H1 (cell line): ENCODE measurements around the gene IRF2BP1. TPM values are rescaled to one million over a fixed set of nuclear protein-coding genes. Genes with fewer than 3 reads are reported as not detected.

Source experiments
- BCL11A ChIP-seq, 2 experiments: IDR thresholded peaks; one replicate each; pipeline ENCODE4 v1.6.1; 2011; ENCODE audit warnings: low read depth in 2 of 2, low read length in 2 of 2, mild to moderate bottlenecking in 2 of 2
- CHD1 ChIP-seq: IDR thresholded peaks from 2 replicates; pipeline ENCODE4 v1.6.1; 2012; ENCODE audit warnings: low read depth, low read length, improper control_type of control experiment
- CREB1 ChIP-seq: IDR thresholded peaks from 2 replicates; pipeline ENCODE4 v1.6.1; 2012; ENCODE audit warnings: inconsistent platforms
- EGR1 ChIP-seq: IDR thresholded peaks from 2 replicates; pipeline ENCODE4 v1.6.1; 2011; ENCODE audit warnings: low read depth, low read length, borderline replicate concordance
- GABPA ChIP-seq: IDR thresholded peaks from 2 replicates; pipeline ENCODE4 v1.6.1; 2011; ENCODE audit warnings: mild to moderate bottlenecking, low read length, moderate library complexity, borderline replicate concordance; ENCODE audit not compliant: insufficient read depth
- GTF2F1 ChIP-seq: IDR thresholded peaks from 2 replicates; pipeline ENCODE4 v1.6.1; 2012; ENCODE audit warnings: low read depth, low read length, improper control_type of control experiment, borderline replicate concordance
- KDM1A ChIP-seq: fragments of 200-600, 300-600 bp; sonication (generic); IDR thresholded peaks from 2 replicates; pipeline ENCODE4 v1.7.1; 2016; ENCODE audit warnings: mild to moderate bottlenecking, low read length, borderline replicate concordance
- NRF1 ChIP-seq: IDR thresholded peaks from 2 replicates; pipeline ENCODE4 v1.6.1; 2011; ENCODE audit warnings: mild to moderate bottlenecking, low read depth, low read length, improper control_type of control experiment
- POLR2AphosphoS5 ChIP-seq: IDR thresholded peaks from 2 replicates; pipeline ENCODE4 v1.6.1; 2011; ENCODE audit warnings: low read depth, low read length
- RXRA ChIP-seq: IDR thresholded peaks from 2 replicates; pipeline ENCODE4 v1.6.1; 2011; ENCODE audit warnings: low read depth, mild to moderate bottlenecking, low read length, moderate library complexity; ENCODE audit not compliant: insufficient read depth
- SIN3A ChIP-seq, 2 experiments: IDR thresholded peaks in 1 of 2; conservative IDR thresholded peaks in 1 of 2; 2 replicates each; pipeline ENCODE4 v1.6.1; 2011 to 2012; ENCODE audit warnings: low read length in 2 of 2, improper control_type of control experiment in 1 of 2, low read depth in 1 of 2, mild to moderate bottlenecking in 1 of 2
- SP1 ChIP-seq: IDR thresholded peaks from 2 replicates; pipeline ENCODE4 v1.6.1; 2011; ENCODE audit warnings: low read depth, low read length
- SP4 ChIP-seq: IDR thresholded peaks from 2 replicates; pipeline ENCODE4 v1.6.1; 2012; ENCODE audit warnings: low read length, inconsistent platforms
- TAF7 ChIP-seq: optimal IDR thresholded peaks from 2 replicates; pipeline ENCODE3; 2011; ENCODE audit warnings: low read depth, mild to moderate bottlenecking, inconsistent platforms, low read length, moderate library complexity, borderline replicate concordance
- TBP ChIP-seq: IDR thresholded peaks from 2 replicates; pipeline ENCODE4 v1.6.1; 2011; ENCODE audit warnings: low read depth, low read length, improper control_type of control experiment
- ZNF274 ChIP-seq: IDR thresholded peaks from 2 replicates; pipeline ENCODE4 v1.7.0; 2012; ENCODE audit warnings: low read length, borderline replicate concordance; ENCODE audit errors: extremely low read depth
- polyA plus RNA-seq, 7 experiments: library from polyadenylated mRNA; depleted of rRNA in 3 of 7; stranded (reverse) in 5 of 7; unstranded in 2 of 7; fragments of >200 nt in 5 of 7; fragments of 200-250 nt in 2 of 7; gene quantifications; 1 replicate in 5 of 7; 2 replicates in 1 of 7; 4 replicates in 1 of 7; pipeline versions ENCODE4 v1.2.1 to v1.2.3, GENCODE V29; 2011 to 2013; ENCODE audit warnings: missing spikeins in 2 of 7, mixed read lengths in 2 of 7
- total RNA-seq: library from RNA; stranded (reverse); fragmentation: NEBNext Ultra II Directional; extraction: Animal tissue kit (Norgen Biotek cat#: 25700); gene quantifications from 2 replicates; pipeline ENCODE4 v1.2.1, GENCODE V29; 2021
- TF ChIP-seq, protein P1 (sequence below): IDR thresholded peaks from 2 replicates; pipeline ENCODE4 v1.6.1; 2011; ENCODE audit warnings: low read length, improper control_type of control experiment
- TF ChIP-seq, protein P2 (sequence below): IDR thresholded peaks from 2 replicates; pipeline ENCODE4 v1.6.1; 2012; ENCODE audit warnings: inconsistent platforms
- TF ChIP-seq, protein P3 (sequence below), 3 experiments: IDR thresholded peaks; 1 replicate in 2 of 3; 2 replicates in 1 of 3; pipeline versions ENCODE4 v1.5.1 to v1.6.1; 2011; ENCODE audit warnings: low read length in 3 of 3, mild to moderate bottlenecking in 3 of 3, inconsistent platforms in 2 of 3, low read depth in 1 of 3, moderate library complexity in 1 of 3; ENCODE audit not compliant: insufficient read depth in 1 of 3; ENCODE audit errors: control extremely low read depth in 1 of 3

The IRF2BP1 gene
- total and polyA plus RNA-seq, 2 of the 8 experiments (the other 6 are each of a cell fraction or from before 2014, with no cell fraction given): 12.1 to 24.4 TPM

DNA sequence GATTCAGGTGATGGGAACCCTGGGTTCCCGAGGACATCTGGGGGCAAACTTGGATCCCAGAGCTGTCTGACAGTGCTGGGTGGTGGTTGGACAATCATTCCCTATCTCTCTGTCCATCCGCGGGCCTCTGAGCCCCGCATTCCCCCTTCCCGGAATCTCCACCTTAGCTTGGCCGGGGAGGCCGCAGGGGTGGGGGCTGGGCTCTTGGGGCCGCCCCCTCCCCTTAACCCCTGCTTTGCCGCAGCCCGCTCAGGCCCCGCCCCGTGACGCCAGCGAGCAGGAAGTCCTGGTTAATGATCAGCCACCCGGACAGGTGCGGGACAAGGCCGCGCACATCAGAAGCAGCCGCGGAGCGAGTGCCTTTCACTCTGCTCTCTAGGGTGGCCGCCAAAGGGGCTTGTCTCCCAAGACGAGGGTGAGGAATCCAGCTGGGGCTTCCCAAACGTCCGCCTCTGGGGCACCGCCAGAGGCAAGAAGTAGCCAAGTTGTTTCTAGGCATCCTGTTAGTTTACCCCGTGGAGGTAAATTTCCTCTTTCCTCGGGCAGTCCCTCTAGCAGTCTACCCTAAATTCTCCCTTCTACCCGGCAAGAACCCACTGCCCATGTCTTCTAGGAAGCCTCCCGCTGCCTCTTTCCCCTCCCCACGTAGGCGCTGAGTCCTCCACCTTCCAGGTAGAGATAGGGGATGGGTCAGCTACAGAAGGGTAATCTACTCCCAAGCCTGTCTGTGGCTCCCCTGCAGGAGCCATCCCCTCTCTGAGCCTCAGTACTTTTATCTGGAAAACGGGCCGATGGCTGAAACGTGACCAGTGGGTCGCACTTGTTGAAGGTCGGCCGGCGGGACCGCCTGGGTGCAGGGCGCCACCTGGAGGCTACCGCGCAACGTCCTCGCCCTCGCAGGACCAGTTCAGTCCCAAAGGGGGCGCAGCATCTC lies 3.0 kb downstream of the IRF2BP1 start (continued):
- TF ChIP-seq SP4 (peak; percentile 77; the same call in 1 of the 2 replicates), TBP (peak; percentile 26; the same call in 1 of the 2 replicates), CREB1 (peak; percentile 81), CHD1 (no peak), POLR2AphosphoS5 (peak; percentile 61; the same call in 1 of the 2 replicates), SIN3A (conservative IDR thresholded peaks at IDR 0.05 in 1 of 2, IDR thresholded peaks at IDR 0.05 in 1 of 2; ENCODE audit: low read depth in 1 of 2, low read length in 2 of 2) (peak; percentile 65 to 71; a peak in 1 of 4 replicates), ZNF274 (no peak), TAF7 (peak; percentile 77), SP1 (peak; percentile 57; the same call in 1 of the 2 replicates), EGR1 (0 out of 2 replicates have a peak, but pooled peaks have one; percentile 44), KDM1A (peak; percentile 100), NRF1 (no peak), BCL11A (IDR thresholded peaks at IDR 0.05; ENCODE audit: low read depth in 2 of 2, low read length in 2 of 2) (no peak), RXRA (no peak), GTF2F1 (no peak), GABPA (0 out of 2 replicates have a peak, but pooled peaks have one; percentile 20)
- TF ChIP-seq, protein P1, sequence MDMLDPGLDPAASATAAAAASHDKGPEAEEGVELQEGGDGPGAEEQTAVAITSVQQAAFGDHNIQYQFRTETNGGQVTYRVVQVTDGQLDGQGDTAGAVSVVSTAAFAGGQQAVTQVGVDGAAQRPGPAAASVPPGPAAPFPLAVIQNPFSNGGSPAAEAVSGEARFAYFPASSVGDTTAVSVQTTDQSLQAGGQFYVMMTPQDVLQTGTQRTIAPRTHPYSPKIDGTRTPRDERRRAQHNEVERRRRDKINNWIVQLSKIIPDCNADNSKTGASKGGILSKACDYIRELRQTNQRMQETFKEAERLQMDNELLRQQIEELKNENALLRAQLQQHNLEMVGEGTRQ: peak; percentile 11; the same call in 1 of the 2 replicates
- TF ChIP-seq, protein P2, sequence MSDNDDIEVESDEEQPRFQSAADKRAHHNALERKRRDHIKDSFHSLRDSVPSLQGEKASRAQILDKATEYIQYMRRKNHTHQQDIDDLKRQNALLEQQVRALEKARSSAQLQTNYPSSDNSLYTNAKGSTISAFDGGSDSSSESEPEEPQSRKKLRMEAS: peak; percentile 79
- TF ChIP-seq, protein P3, sequence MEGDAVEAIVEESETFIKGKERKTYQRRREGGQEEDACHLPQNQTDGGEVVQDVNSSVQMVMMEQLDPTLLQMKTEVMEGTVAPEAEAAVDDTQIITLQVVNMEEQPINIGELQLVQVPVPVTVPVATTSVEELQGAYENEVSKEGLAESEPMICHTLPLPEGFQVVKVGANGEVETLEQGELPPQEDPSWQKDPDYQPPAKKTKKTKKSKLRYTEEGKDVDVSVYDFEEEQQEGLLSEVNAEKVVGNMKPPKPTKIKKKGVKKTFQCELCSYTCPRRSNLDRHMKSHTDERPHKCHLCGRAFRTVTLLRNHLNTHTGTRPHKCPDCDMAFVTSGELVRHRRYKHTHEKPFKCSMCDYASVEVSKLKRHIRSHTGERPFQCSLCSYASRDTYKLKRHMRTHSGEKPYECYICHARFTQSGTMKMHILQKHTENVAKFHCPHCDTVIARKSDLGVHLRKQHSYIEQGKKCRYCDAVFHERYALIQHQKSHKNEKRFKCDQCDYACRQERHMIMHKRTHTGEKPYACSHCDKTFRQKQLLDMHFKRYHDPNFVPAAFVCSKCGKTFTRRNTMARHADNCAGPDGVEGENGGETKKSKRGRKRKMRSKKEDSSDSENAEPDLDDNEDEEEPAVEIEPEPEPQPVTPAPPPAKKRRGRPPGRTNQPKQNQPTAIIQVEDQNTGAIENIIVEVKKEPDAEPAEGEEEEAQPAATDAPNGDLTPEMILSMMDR (IDR thresholded peaks at IDR 0.05; ENCODE audit: control extremely low read depth in 1 of 3, insufficient read depth in 1 of 3, low read depth in 1 of 3, low read length in 3 of 3): peak; percentile 99 to 100 (median 100)
